HepG2 (cell line): ENCODE measurements around the gene DPH7. TPM values are rescaled to one million over a fixed set of nuclear protein-coding genes. Genes with fewer than 3 reads are reported as not detected.

Source experiments
- CEBPG ChIP-seq: IDR thresholded peaks from 2 replicates; pipeline ENCODE4 v1.6.1; 2016
- CENPX ChIP-seq: sonication (generic); formaldehyde crosslinking; IDR thresholded peaks from 2 replicates; pipeline ENCODE4 v1.9.0; 2021; ENCODE audit warnings: mild to moderate bottlenecking, missing genetic modification reagents, moderate library complexity
- FOXK1 ChIP-seq: sonication (generic); formaldehyde crosslinking; IDR thresholded peaks from 2 replicates; pipeline ENCODE4 v1.4.0; 2020; ENCODE audit warnings: low read depth, missing genetic modification reagents, borderline replicate concordance
- HNRNPUL1 ChIP-seq: fragments of 200-400 bp; formaldehyde crosslinking; IDR thresholded peaks from 2 replicates; pipeline ENCODE4 v1.6.1; 2017; ENCODE audit warnings: low read depth, mild to moderate bottlenecking, low read length, moderate library complexity
- IKZF4 ChIP-seq: sonication (generic); formaldehyde crosslinking; IDR thresholded peaks from 2 replicates; pipeline ENCODE4 v1.5.1; 2020; ENCODE audit warnings: borderline replicate concordance, mild to moderate bottlenecking, low read depth, missing genetic modification reagents; ENCODE audit errors: not compliant biosample characterization
- MAF1 ChIP-seq: sonication (generic); formaldehyde crosslinking; IDR thresholded peaks from 2 replicates; pipeline ENCODE4 v1.5.0; 2020; ENCODE audit warnings: missing genetic modification reagents, borderline replicate concordance
- MIER2 ChIP-seq: IDR thresholded peaks from 2 replicates; pipeline ENCODE4 v1.6.1; 2016; ENCODE audit warnings: missing biosample characterization, missing genetic modification reagents
- MXI1 ChIP-seq: IDR thresholded peaks from 3 replicates; pipeline ENCODE4 v1.6.1; 2012; ENCODE audit warnings: low read depth, low read length, inconsistent platforms, borderline replicate concordance
- NFKB2 ChIP-seq: sonication (generic); formaldehyde crosslinking; IDR thresholded peaks from 2 replicates; pipeline ENCODE4 v1.4.0; 2020; ENCODE audit warnings: missing genetic modification reagents, borderline replicate concordance
- SRSF9 ChIP-seq: fragments of 200-400 bp; formaldehyde crosslinking; IDR thresholded peaks from 2 replicates; pipeline ENCODE4 v1.6.1; 2018; ENCODE audit warnings: borderline replicate concordance, mild to moderate bottlenecking, low read depth, low read length; ENCODE audit not compliant: insufficient read depth, poor library complexity, severe bottlenecking
- ZNF263 ChIP-seq: sonication (generic); formaldehyde crosslinking; IDR thresholded peaks from 2 replicates; pipeline ENCODE4 v1.4.0; 2020; ENCODE audit warnings: missing genetic modification reagents
- ZNF431 ChIP-seq: sonication (generic); formaldehyde crosslinking; IDR thresholded peaks from 2 replicates; pipeline ENCODE4 v1.9.0; 2022; ENCODE audit warnings: missing genetic modification reagents, low read depth, mild to moderate bottlenecking, borderline replicate concordance
- ZNF547 ChIP-seq: sonication (generic); formaldehyde crosslinking; IDR thresholded peaks from 2 replicates; pipeline ENCODE4 v1.5.1; 2020; ENCODE audit warnings: mild to moderate bottlenecking, missing genetic modification reagents
- ZNF766 ChIP-seq: sonication (generic); formaldehyde crosslinking; IDR thresholded peaks from 2 replicates; pipeline ENCODE4 v1.5.0; 2020; ENCODE audit warnings: missing genetic modification reagents, borderline replicate concordance
- polyA plus RNA-seq, 8 experiments: library from polyadenylated mRNA; depleted of rRNA in 3 of 8; stranded (reverse) in 7 of 8; unstranded in 1 of 8; fragments of >200 nt; fragmentation: Illumina TruSeq in 4 of 8; extraction: Trizol in 4 of 8; gene quantifications; 2 replicates each; pipeline versions ENCODE4 v1.2.1 to v1.2.3, GENCODE V29; 2011 to 2016; ENCODE audit warnings: low read depth in 4 of 8, missing spikeins in 1 of 8, mixed read lengths in 1 of 8; ENCODE audit not compliant: insufficient read depth in 1 of 8
- total RNA-seq, 5 experiments: library from RNA; depleted of rRNA; stranded (reverse); fragments of >200 nt; fragmentation: Illumina TruSeq; extraction: Trizol; gene quantifications; 2 replicates each; pipeline ENCODE4 v1.2.3, GENCODE V29; 2016; ENCODE audit warnings: low read depth in 1 of 5
- TF ChIP-seq, protein P1 (sequence below): sonication (generic); formaldehyde crosslinking; IDR thresholded peaks from 2 replicates; pipeline ENCODE4 v1.5.0; 2020; ENCODE audit warnings: mild to moderate bottlenecking, missing genetic modification reagents, borderline replicate concordance
- TF ChIP-seq, protein P2 (sequence below): sonication (generic); formaldehyde crosslinking; IDR thresholded peaks from 2 replicates; pipeline ENCODE4 v1.4.0; 2020; ENCODE audit warnings: missing genetic modification reagents

The DPH7 gene
- total and polyA plus RNA-seq, 2 of the 13 experiments (the other 11 are each of a cell fraction or from before 2014, with no cell fraction given), result 27.6 to 31.6 TPM

DNA sequence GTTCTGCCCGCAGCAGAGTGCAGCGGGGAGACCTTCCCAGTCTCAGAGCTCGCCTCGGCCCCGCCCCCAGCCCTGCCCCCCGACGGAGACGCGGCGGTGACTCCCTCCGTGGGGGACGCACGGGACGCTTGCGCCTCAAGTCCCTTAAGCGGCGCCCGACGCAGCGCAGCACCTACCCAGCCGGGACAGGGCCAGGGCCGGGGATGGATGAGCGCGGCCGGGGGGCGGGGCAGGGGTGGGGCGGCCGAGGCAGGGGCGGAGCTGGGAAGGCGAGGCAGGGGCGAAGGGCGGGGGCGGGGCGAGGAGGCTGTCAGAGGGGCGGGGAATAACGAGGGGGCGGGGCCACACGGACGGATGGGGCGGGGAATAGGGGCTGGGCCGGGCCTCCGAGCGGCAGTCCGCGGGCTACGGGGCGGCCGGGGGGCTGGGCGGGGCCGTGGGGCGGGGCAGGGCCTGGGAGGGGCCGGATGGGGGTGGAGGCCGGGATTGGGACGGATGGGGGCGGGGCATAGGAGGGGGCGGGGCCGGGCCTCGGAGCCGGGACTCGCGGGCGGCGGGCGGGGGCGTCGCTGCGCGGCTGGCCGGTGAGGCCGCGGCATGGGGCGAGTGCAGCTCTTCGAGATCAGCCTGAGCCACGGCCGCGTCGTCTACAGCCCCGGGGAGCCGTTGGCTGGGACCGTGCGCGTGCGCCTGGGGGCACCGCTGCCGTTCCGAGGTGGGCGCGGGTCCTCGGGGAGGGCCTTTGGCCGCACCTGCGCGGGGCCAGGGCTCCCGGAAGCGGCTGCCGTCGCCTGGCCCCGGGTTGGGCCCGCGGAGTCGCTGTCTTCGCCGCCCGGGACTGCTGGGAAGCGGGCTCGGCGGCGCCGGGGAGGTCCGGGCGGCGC, 26.6 kb upstream of the DPH7 start, which contains the start of gene ARRDC1 (continued):
- TF ChIP-seq, protein P1, sequence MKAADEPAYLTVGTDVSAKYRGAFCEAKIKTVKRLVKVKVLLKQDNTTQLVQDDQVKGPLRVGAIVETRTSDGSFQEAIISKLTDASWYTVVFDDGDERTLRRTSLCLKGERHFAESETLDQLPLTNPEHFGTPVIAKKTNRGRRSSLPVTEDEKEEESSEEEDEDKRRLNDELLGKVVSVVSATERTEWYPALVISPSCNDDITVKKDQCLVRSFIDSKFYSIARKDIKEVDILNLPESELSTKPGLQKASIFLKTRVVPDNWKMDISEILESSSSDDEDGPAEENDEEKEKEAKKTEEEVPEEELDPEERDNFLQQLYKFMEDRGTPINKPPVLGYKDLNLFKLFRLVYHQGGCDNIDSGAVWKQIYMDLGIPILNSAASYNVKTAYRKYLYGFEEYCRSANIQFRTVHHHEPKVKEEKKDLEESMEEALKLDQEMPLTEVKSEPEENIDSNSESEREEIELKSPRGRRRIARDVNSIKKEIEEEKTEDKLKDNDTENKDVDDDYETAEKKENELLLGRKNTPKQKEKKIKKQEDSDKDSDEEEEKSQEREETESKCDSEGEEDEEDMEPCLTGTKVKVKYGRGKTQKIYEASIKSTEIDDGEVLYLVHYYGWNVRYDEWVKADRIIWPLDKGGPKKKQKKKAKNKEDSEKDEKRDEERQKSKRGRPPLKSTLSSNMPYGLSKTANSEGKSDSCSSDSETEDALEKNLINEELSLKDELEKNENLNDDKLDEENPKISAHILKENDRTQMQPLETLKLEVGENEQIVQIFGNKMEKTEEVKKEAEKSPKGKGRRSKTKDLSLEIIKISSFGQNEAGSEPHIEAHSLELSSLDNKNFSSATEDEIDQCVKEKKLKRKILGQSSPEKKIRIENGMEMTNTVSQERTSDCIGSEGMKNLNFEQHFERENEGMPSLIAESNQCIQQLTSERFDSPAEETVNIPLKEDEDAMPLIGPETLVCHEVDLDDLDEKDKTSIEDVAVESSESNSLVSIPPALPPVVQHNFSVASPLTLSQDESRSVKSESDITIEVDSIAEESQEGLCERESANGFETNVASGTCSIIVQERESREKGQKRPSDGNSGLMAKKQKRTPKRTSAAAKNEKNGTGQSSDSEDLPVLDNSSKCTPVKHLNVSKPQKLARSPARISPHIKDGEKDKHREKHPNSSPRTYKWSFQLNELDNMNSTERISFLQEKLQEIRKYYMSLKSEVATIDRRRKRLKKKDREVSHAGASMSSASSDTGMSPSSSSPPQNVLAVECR, result peak; percentile 40; the same call in 1 of the 2 replicates
- TF ChIP-seq SRSF9 (no peak), MXI1 (peak; percentile 59; the same call in 1 of the 3 replicates), ZNF263 (no peak), ZNF766 (peak; percentile 63; the same call in 1 of the 2 replicates), ZNF547 (CRISPR knock-in tag) (0 out of 2 replicates have a peak, but pooled peaks have one; percentile 43), ZNF431 (CRISPR knock-in tag) (0 out of 2 replicates have a peak, but pooled peaks have one; percentile 50), FOXK1 (CRISPR knock-in tag) (no peak), CEBPG (CRISPR knock-in tag) (no peak), CENPX (no peak), IKZF4 (CRISPR knock-in tag) (peak; percentile 43), HNRNPUL1 (no peak), NFKB2 (CRISPR knock-in tag) (0 out of 2 replicates have a peak, but pooled peaks have one; percentile 23), MAF1 (CRISPR knock-in tag) (no peak), MIER2 (no peak)
- TF ChIP-seq, protein P2, sequence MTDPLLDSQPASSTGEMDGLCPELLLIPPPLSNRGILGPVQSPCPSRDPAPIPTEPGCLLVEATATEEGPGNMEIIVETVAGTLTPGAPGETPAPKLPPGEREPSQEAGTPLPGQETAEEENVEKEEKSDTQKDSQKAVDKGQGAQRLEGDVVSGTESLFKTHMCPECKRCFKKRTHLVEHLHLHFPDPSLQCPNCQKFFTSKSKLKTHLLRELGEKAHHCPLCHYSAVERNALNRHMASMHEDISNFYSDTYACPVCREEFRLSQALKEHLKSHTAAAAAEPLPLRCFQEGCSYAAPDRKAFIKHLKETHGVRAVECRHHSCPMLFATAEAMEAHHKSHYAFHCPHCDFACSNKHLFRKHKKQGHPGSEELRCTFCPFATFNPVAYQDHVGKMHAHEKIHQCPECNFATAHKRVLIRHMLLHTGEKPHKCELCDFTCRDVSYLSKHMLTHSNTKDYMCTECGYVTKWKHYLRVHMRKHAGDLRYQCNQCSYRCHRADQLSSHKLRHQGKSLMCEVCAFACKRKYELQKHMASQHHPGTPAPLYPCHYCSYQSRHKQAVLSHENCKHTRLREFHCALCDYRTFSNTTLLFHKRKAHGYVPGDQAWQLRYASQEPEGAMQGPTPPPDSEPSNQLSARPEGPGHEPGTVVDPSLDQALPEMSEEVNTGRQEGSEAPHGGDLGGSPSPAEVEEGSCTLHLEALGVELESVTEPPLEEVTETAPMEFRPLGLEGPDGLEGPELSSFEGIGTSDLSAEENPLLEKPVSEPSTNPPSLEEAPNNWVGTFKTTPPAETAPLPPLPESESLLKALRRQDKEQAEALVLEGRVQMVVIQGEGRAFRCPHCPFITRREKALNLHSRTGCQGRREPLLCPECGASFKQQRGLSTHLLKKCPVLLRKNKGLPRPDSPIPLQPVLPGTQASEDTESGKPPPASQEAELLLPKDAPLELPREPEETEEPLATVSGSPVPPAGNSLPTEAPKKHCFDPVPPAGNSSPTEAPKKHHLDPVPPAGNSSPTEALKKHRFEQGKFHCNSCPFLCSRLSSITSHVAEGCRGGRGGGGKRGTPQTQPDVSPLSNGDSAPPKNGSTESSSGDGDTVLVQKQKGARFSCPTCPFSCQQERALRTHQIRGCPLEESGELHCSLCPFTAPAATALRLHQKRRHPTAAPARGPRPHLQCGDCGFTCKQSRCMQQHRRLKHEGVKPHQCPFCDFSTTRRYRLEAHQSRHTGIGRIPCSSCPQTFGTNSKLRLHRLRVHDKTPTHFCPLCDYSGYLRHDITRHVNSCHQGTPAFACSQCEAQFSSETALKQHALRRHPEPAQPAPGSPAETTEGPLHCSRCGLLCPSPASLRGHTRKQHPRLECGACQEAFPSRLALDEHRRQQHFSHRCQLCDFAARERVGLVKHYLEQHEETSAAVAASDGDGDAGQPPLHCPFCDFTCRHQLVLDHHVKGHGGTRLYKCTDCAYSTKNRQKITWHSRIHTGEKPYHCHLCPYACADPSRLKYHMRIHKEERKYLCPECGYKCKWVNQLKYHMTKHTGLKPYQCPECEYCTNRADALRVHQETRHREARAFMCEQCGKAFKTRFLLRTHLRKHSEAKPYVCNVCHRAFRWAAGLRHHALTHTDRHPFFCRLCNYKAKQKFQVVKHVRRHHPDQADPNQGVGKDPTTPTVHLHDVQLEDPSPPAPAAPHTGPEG, result 0 out of 2 replicates have a peak, but pooled peaks have one; percentile 58
